Activated CD4-positive, alpha-beta memory T cell treated with anti-CD3 and anti-CD28 coated beads for 36 hours (primary cell): ENCODE data around the gene GPER1. TPM values are rescaled to one million over a fixed set of nuclear protein-coding genes. Genes with fewer than 3 reads are reported as not detected.

ENCODE experiments used
- CTCF ChIA-PET: fragments of 350-600 bp; sonication (Branson Sonifier 250); formaldehyde crosslinking; loops from one replicate; lab custom pipeline; 2021; ENCODE audit warnings: antibody characterized with exemption, inconsistent platforms; lab: Charles Lee
- POLR2A ChIA-PET: fragments of 350-600 bp; sonication (Branson Sonifier 250); formaldehyde crosslinking; loops from one replicate; lab custom pipeline; 2021; ENCODE audit warnings: antibody characterized with exemption; lab: Charles Lee
- DNase-seq: peaks from one replicate; pipeline ENCODE4 v3.0.0-alpha.2; 2020
- H3K27ac Mint-ChIP-seq: one replicate; pipeline ENCODE4 v1.8.0; 2021; ENCODE audit warnings: mixed read lengths
- H3K27me3 Mint-ChIP-seq: one replicate; pipeline ENCODE4 v1.8.0; 2021; ENCODE audit warnings: mixed read lengths
- H3K36me3 Mint-ChIP-seq: one replicate; pipeline ENCODE4 v1.8.0; 2021; ENCODE audit warnings: mixed read lengths
- H3K4me1 Mint-ChIP-seq: one replicate; pipeline ENCODE4 v1.8.0; 2021; ENCODE audit warnings: low read depth, mixed read lengths
- H3K4me3 Mint-ChIP-seq: one replicate; pipeline ENCODE4 v1.8.0; 2021; ENCODE audit warnings: mild to moderate bottlenecking, mixed read lengths
- H3K9me3 Mint-ChIP-seq: one replicate; pipeline ENCODE4 v1.8.0; 2021; ENCODE audit warnings: mixed read lengths
- intact Hi-C: fragments of 100-400 bp; cut with micrococcal nuclease; formaldehyde crosslinking; loops from one replicate; pipeline ENCODE4 v1.15.1; 2023
- total RNA-seq, 2 experiments: library from RNA; stranded (reverse); gene quantifications; one replicate each; pipeline ENCODE4 v1.2.3, GENCODE V29; 2021

Gene GPER1
- total RNA-seq, 2 experiments from 2014 or later = 0.12 to 0.22 TPM

DNA sequence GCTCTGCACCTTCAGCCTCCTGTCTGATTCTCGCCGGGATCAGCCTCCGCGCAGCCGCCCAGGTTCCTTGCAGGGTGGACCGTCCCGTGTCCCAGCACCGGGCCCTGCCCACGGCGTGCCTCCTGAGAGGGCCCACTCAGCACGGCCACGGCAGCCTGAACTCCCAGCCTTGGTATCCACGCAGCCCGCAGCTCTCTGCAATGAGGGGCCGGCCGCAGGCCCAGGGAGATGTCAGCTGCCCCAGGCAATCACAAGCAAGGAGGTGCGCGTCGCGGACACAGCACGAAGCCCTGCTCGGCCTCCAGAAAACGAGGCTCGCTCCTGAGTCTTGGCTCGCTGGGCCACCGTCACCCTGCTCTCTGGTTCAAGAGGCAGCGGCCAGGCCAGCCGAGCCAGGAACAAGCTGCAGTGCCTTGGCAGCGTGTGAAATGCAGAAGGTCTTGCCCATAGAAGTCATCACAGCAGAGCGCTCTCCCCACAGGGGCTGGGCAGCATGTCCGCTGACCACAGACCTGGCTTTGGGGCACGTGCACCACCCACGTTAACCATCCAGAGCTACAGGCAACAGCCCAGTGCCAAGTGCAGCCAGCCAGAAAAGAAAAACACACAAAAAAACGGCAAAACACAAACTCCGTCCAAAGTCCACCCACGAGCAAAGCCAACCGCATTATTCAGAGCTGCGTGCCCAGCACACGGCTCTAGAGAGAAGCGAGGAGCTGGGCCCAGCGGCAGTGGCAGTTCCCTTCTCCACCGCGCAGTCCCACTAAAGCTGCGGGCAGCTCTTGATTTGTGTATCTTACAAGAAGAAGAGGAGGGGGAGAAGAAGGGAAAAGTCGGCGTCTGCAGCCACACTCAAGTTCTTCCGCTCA, 13.9 kb downstream of the GPER1 start:
- H3K36me3 Mint-ChIP-seq = peaks cover 6% of the 10 kb centered on the region
- intact Hi-C loops = no loop called here
- DNase-seq = no peak
- H3K27me3 Mint-ChIP-seq = no peaks in the 10 kb centered on the region
- H3K4me1 Mint-ChIP-seq = peaks cover 16% of the 10 kb centered on the region
- CTCF ChIA-PET = interaction anchor here (0.9 to 2.8 kb wide), 5 partner anchors 36 to 109 kb away, joined by 3 to 9 read pairs (median 5); a partner anchor contains a TSS
- H3K9me3 Mint-ChIP-seq = peaks cover 3% of the 10 kb centered on the region
- POLR2A ChIA-PET = no interaction called here
- H3K27ac Mint-ChIP-seq = no peak overlapping the region
- no peak overlapping the region for H3K4me3 Mint-ChIP-seq

DNA sequence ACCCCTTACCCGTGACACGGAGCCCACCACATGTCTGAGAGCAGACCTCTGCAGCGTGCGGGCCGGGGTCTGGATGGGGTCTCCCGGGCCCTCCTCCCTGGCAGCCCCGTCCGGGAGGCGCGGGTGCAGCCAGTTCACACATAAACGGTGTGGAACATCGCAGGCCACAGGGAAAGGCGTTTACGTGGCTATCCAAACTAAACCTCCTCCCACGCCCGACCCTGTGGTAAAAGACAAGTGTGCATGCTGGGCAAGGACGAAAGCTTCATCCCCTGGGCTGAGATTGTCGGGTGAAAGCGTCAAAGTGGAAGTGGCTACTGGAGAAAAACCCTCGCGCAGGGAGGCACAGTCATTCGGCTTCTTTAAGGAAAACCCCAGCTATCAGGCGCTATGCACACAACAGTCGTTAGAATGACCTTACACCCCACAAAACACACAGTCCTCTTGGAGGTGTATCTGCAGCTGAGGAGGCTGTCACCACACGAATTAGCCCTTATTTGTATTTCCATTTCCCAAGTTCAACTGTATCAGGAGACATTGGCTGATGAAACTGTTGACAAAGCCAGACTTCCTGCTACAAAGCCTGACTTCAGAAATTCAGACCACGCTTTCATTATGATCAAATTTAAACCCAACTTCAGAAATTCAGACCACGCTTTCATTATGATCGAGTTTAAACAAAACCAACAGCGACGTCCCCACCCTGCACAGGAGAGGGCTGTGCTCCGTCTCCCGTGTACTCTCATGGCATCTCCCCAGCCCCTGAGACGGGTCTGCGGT, 15.3 kb downstream of the GPER1 start:
- H3K4me1 Mint-ChIP-seq = peaks cover 16% of the 10 kb centered on the region
- H3K4me3 Mint-ChIP-seq = peak overlapping the region; percentile 10
- CTCF ChIA-PET = interaction anchor here (0.8 to 2.5 kb wide), 4 partner anchors 17 to 180 kb away, joined by 3 to 9 read pairs (median 6); no protein-coding TSS in a partner anchor
- POLR2A ChIA-PET = interaction anchor here (1.0 kb wide), 1 partner anchor 110 kb away, joined by 3 read pairs; no protein-coding TSS in a partner anchor
- peak; percentile 73 for DNase-seq
- H3K9me3 Mint-ChIP-seq = peaks cover 1% of the 10 kb centered on the region
- intact Hi-C loops = no loop called here
- H3K27me3 Mint-ChIP-seq = no peaks in the 10 kb centered on the region
- H3K36me3 Mint-ChIP-seq = peaks cover 3% of the 10 kb centered on the region
- peak overlapping the region; percentile 80 for H3K27ac Mint-ChIP-seq

DNA sequence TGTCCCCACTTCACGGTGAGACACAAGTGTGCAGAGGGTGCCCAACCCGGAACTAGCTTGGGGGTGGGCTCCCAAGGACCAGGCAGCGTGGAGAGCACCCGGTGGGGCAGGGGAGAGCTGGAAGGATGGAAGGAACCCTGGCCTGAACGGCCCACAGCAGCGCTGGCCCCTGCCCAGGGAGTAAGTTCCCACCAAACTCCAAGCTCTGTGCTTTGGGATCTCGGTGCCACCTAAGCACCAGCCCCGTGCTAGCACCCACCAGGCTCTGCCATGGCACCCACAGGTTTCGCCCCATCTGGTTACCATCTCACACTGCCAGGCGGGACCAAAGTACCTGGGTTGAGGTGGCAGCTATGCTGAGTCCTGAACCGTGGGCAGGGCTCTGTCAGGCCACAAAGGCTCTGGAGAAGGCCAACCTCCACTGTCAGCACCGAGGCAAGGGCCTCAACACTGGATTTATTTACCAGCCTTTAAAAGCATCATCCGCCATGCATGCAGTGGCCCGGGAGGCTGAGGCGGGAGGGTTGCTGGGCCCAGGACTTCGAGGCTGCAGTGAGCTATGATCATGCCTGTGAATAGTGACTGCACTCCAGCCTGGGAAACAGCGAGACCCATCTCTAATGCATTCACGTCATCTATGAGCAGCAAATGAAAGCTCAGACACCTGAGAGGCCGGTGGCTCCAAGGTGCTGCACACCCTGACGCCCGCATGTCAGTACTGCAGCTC, 16.0 kb downstream of the GPER1 start:
- POLR2A ChIA-PET = interaction anchor here (0.8 kb wide), 1 partner anchor 135 kb away, joined by 3 read pairs; no protein-coding TSS in a partner anchor
- no peak for DNase-seq
- no peaks in the 10 kb centered on the region for H3K27me3 Mint-ChIP-seq

DNA sequence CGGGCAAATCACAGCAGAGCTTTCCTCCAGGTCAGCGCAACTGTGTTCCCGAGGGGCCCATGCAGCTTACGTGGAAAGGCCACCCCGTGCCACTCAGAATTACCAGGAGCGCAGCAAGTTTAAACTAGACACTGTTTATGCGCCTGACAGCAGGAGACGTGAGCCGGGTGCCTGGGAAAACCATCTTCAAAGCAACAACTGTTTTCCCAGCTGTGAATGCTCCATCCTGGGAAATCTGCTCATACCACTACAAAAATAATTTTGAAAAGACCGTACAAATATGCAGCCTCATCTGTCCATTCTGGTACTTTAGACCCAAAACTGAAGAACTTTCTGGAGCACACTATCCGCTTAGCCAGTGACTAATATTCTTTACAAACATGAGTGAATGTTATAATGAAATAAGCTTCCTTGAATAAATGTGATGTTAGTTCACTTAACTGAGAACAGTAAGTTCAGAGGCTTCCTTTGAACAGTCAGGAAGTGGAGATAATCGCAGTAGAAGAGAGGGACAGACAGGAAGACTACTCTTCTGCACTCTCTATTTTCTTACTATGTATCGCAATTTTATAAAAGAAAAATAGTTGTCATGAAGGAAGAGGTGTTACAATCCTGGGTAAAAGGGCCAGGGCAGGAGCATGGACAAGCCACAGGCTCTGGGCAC, 16.7 kb downstream of the GPER1 start:
- H3K27ac Mint-ChIP-seq = no peak overlapping the region
- H3K4me1 Mint-ChIP-seq = peaks cover 16% of the 10 kb centered on the region
- ChIA-PET CTCF (interaction anchor here (0.8 to 2.5 kb wide), 3 partner anchors 18 to 112 kb away, joined by 3 to 9 read pairs (median 7); no protein-coding TSS in a partner anchor), POLR2A (interaction anchor here (0.8 kb wide), 1 partner anchor 134 kb away, joined by 3 read pairs; no protein-coding TSS in a partner anchor)
- no peak overlapping the region for H3K4me3 Mint-ChIP-seq
- intact Hi-C loops = no loop called here
- H3K27me3 Mint-ChIP-seq = no peaks in the 10 kb centered on the region
- no peaks in the 10 kb centered on the region for H3K36me3 Mint-ChIP-seq
- DNase-seq = no peak
- H3K9me3 Mint-ChIP-seq = no peaks in the 10 kb centered on the region

More for the DNA sequence above, 16.0 kb downstream of the GPER1 start:
- no peak overlapping the region for H3K27ac Mint-ChIP-seq
- H3K4me3 Mint-ChIP-seq = peak overlapping the region; percentile 10
- intact Hi-C loops = no loop called here
- peaks cover 3% of the 10 kb centered on the region for H3K36me3 Mint-ChIP-seq
- CTCF ChIA-PET = interaction anchor here (0.8 to 2.5 kb wide), 4 partner anchors 18 to 181 kb away, joined by 3 to 9 read pairs (median 6); no protein-coding TSS in a partner anchor
- peaks cover 16% of the 10 kb centered on the region for H3K4me1 Mint-ChIP-seq
- no peaks in the 10 kb centered on the region for H3K9me3 Mint-ChIP-seq

DNA sequence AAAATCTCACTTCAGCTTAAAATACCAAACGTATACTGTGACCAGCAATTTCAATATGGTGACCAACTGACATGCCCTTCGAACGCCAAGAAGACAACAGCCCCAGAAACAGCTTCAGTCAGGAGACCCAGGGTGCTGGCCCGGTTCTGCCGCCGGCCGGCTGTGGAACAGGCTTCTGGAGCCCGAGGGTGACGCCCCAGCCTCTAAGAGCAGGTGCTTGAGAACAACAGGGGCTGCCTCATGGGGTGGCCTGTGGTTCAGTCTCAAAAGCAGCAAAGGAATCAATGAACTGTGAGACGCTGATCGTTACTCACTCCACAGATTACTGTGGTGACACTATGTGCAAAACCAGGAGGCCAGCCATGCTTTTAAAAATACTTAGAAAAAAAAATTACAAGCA, 17.3 kb downstream of the GPER1 start:
- no peaks in the 10 kb centered on the region for H3K9me3 Mint-ChIP-seq
- H3K4me1 Mint-ChIP-seq = peaks cover 16% of the 10 kb centered on the region
- intact Hi-C loops = no loop called here
- H3K36me3 Mint-ChIP-seq = no peaks in the 10 kb centered on the region
- no peak overlapping the region for H3K4me3 Mint-ChIP-seq
- H3K27ac Mint-ChIP-seq = no peak overlapping the region
- ChIA-PET CTCF (interaction anchor here (0.8 kb wide), 1 partner anchor 72 kb away, joined by 3 read pairs; no protein-coding TSS in a partner anchor), POLR2A (interaction anchor here (0.8 kb wide), 1 partner anchor 134 kb away, joined by 3 read pairs; no protein-coding TSS in a partner anchor)
- DNase-seq = no peak
- H3K27me3 Mint-ChIP-seq = no peaks in the 10 kb centered on the region

DNA sequence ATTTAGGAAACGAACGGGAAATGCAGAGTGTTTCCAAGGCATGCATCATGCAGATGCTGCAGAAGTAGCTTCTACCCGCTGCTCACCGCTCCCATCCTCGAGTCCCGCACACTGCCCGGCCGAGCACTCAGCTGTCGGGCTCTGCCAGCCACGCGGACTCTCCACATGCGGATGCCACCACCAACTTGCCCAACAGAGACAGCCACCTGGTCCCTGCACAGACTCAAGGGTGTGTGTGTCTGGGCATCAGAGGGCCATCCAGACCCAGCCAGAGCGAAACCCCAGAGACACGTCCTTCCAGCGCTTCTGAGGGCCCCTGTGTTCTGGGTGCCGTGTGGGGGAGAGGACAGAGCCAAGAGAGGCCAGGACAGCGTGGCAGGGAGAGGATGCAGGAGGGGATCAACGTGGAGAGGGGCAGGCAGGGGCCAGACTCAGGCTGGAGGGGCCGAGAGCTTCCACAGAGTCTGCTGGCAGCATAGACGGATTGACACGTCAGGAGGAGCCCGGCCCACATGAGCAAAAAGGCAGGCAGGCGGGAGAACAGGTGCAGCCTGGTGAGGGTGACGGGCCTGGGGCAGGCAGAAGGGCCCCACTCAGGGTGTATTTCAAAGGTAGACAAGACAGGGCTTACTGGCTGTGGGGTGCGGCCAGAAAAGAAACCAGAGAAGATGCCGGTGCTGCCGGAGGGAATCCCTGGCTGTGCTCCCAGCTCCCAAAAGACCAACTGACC, 18.3 kb downstream of the GPER1 start:
- no peak overlapping the region for H3K27ac Mint-ChIP-seq
- no peaks in the 10 kb centered on the region for H3K36me3 Mint-ChIP-seq
- H3K9me3 Mint-ChIP-seq = no peaks in the 10 kb centered on the region
- intact Hi-C loops = no loop called here
- ChIA-PET POLR2A (no interaction called here), CTCF (interaction anchor here (0.8 kb wide), 1 partner anchor 20 kb away, joined by 4 read pairs; no protein-coding TSS in a partner anchor)
- H3K4me3 Mint-ChIP-seq = no peak overlapping the region
- H3K27me3 Mint-ChIP-seq = no peaks in the 10 kb centered on the region
- H3K4me1 Mint-ChIP-seq = peaks cover 16% of the 10 kb centered on the region
- no peak for DNase-seq

DNA sequence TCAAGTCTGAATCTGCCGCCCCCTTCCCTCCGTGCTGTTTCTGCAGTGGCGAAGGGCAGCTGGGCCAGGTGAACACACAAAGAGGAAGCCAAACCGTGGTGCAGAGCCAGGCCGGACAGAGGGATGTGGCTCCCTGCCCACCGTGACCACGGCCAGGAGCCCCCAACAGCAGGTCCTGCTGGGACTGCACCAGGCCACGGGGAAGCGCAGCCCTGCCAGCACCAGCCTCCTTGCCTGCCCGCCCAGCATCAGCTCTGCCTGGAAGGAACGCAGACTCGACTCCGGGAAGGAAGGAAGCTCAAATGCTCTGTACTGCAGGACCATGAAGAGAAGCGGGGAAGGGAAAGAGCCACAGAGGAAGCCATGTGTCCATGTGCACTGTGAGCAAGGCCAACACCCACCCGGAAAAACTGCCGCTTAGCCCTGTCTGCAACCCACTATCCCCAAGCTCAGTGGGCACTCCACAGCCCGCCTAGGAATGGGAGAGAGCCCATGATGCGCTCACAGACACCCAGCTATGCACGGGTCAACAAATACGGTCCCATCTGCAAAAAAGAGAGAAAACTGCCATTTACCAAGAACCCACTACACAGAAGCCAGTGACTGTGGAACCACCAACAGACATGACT, 19.0 kb downstream of the GPER1 start:
- CTCF ChIA-PET = interaction anchor here (0.8 kb wide), 1 partner anchor 21 kb away, joined by 4 read pairs; no protein-coding TSS in a partner anchor
- no peak overlapping the region for H3K4me3 Mint-ChIP-seq
- no peaks in the 10 kb centered on the region for H3K27me3 Mint-ChIP-seq
- H3K27ac Mint-ChIP-seq = no peak overlapping the region
- intact Hi-C loops = no loop called here
- no peaks in the 10 kb centered on the region for H3K36me3 Mint-ChIP-seq
- no peaks in the 10 kb centered on the region for H3K9me3 Mint-ChIP-seq
- peaks cover 16% of the 10 kb centered on the region for H3K4me1 Mint-ChIP-seq
- POLR2A ChIA-PET = no interaction called here
- no peak for DNase-seq

DNA sequence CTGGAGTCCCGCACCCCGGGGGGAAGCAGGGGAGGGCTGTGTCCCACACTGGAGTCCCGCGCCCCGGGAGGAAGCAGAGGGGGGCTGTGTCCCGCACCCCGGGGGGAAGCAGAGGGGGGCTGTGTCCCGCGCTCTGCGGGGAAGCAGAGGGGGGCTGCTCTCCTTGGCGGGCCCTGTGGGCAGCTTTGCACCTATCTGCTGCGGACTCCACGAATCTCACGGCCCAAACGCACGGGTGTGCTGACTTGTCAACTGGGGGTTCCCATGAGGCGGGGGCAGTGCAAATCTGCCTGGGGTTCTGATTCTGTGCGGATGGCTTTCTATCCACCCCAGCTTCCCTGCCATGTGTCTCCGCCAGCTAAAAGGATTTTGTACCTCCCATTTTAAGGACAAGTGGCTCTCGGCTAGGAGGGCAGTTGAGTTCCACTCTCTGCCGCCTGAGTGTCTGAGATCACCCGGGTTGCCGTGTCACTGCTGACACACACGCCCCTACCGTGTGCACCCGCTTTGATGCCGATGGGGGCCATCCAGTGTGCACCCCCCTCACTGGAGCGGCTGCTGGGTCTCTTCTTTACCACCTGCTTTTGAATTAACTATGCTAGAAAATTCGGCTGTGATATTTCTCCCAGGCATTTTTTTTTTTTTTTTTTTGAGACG, 20.5 kb downstream of the GPER1 start:
- H3K27me3 Mint-ChIP-seq = no peaks in the 10 kb centered on the region
- ChIA-PET CTCF (no interaction called here), POLR2A (no interaction called here)
- peaks cover under 1% of the 10 kb centered on the region for H3K36me3 Mint-ChIP-seq
- intact Hi-C loops = no loop called here
- no peaks in the 10 kb centered on the region for H3K9me3 Mint-ChIP-seq
- DNase-seq = no peak
- no peak overlapping the region for H3K4me3 Mint-ChIP-seq
- H3K27ac Mint-ChIP-seq = no peak overlapping the region
- peaks cover 10% of the 10 kb centered on the region for H3K4me1 Mint-ChIP-seq

DNA sequence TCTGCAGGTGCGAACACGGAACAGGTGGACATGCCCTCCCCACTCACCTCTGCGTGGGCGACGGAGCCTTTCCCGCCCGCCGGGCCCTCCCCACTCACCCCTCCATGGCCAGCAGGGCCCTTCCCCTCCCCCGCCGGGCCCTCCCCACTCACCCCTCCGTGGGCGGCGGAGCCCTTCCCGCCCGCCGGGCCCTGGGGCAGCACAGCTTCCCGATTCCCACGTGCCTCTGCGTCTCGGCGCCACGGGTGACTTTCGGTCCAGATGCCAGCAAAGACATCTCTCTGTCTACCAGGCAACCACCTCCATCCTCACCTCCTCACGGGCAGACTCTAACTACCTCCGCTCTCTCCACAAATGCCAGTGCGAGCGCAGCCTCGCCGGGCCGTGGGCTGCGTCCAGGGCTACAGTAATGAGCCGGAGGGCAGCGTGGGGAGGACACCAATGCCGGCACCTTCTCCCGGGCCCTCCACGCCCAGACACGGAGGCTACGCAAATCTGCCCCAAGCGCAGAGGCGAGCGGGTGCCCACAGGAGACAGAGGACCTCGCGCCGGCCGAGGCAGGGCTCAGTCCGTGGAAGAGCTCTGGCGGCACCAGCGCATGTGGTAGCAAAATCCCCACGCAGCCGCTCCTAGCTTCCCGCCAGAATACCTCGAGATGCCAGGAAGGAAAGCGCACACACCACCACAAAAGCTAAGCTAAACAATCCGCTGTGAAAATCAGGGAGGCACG, 21.8 kb downstream of the GPER1 start:
- Mint-ChIP-seq H3K36me3 (peaks cover 1% of the 10 kb centered on the region), H3K27ac (no peak overlapping the region), H3K27me3 (no peaks in the 10 kb centered on the region), H3K4me3 (no peak overlapping the region), H3K4me1 (peaks cover 4% of the 10 kb centered on the region), H3K9me3 (no peaks in the 10 kb centered on the region)
- intact Hi-C loops = no loop called here
- CTCF ChIA-PET = no interaction called here
- POLR2A ChIA-PET = no interaction called here
- no peak for DNase-seq
